ENCODE results near the gene ZSWIM8.

Gene ZSWIM8

GRCh38 chr10:73797324-73798025 lies 12.1 kb downstream of the ZSWIM8 start:
- no peak for DNase-seq

GRCh38 chr10:73798087-73798486 lies 12.7 kb downstream of the ZSWIM8 start:
- no peak for DNase-seq

DNA sequence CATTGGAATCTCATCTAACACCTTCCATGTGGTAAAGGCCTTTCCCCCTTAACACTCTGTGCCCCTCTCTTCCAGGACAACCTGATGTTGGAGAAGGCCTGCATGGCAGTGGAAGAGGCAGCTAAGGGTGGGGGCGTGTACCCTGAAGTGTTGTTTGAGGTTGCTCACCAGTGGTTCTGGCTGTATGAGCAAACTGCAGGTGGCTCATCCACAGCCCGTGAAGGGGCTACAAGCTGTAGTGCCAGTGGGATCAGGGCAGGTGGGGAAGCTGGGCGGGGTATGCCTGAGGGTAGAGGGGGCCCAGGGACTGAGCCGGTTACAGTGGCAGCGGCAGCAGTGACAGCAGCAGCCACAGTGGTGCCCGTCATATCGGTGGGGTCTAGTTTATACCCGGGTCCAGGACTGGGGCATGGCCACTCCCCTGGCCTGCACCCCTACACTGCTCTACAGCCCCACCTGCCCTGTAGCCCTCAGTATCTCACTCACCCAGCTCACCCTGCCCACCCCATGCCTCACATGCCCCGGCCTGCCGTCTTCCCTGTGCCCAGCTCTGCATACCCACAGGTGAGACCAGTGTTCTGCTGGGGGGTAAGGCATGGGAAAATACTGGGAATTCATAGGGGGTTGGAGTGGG lies 13.6 kb downstream of the ZSWIM8 start:
- DNase-seq: no peak

DNA sequence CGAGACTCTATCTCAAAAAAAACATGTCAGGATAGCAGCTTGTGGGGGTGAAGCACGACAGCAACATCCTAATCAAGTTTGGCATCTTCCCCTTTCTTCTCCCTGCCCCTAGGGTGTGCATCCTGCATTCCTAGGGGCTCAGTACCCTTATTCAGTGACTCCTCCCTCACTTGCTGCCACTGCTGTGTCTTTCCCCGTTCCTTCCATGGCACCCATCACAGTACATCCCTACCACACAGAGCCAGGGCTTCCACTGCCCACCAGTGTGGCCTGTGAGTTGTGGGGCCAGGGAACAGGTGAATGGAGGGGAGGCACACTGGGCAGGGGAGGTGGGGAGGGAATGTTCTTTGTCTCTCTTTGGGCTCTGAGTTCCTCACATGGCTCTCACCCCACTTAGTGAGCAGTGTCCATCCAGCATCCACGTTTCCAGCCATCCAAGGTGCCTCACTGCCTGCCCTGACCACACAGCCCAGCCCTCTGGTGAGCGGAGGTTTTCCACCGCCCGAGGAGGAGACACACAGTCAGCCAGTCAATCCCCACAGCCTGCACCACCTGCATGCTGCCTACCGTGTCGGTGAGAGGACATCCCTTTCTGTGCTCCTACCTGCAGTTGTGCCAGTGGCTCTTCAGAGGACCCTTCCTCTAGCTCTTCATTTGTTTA lies 14.6 kb downstream of the ZSWIM8 start:
- DNase-seq: no peak

- no peak for DNase-seq
Measured at GRCh38 chr10:73800560-73801252, 15.3 kb downstream of the ZSWIM8 start.

DNA sequence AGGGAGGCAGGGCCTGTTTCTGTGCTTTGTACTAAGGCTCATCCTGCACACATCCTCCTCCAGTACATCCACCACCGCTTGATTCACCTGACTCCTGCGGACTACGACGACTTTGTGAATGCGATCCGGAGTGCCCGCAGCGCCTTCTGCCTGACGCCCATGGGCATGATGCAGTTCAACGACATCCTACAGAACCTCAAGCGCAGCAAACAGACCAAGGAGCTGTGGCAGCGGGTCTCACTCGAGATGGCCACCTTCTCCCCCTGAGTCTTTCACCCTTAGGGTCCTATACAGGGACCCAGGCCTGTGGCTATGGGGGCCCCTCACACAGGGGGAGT lies 15.8 kb downstream of the ZSWIM8 start:
- DNase-seq: no peak

DNA sequence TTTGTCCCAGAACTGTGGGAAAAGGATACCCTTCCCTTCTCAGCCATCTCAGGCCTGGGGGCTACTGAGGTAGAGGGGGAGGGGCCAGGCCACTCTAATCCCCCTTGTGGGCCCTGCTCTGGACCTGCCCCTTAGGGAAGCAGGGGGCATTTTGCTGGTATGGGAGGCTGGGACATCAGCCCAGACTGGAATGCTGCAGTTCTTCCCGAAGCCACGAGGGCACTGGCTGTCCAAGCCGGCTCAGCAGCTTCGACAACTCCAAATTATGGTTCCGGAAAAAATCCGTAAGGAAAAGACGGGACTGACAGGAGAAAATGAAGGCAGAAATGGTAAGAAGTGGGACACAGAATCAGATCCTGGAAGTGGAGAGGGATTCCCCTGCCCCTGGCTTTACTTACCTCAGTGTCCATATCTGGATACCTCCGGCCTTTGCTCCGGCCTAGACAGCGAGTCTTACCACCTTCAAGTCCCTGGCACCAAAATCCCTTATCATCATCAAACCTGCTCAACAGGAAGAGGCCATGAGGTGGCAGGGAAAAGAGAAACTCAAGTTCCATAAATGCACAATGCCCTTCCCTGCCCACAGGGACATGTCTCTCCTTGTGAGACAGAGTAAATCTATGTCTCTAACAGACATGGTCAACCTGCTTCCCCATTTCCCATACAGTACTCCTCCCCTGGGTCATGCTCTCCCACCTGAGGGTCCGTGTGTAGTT lies 17.0 kb downstream of the ZSWIM8 start:
- DNase-seq: no peak

GRCh38 chr10:73803680-73804286 lies 18.4 kb downstream of the ZSWIM8 start:
- no peak for DNase-seq

DNA sequence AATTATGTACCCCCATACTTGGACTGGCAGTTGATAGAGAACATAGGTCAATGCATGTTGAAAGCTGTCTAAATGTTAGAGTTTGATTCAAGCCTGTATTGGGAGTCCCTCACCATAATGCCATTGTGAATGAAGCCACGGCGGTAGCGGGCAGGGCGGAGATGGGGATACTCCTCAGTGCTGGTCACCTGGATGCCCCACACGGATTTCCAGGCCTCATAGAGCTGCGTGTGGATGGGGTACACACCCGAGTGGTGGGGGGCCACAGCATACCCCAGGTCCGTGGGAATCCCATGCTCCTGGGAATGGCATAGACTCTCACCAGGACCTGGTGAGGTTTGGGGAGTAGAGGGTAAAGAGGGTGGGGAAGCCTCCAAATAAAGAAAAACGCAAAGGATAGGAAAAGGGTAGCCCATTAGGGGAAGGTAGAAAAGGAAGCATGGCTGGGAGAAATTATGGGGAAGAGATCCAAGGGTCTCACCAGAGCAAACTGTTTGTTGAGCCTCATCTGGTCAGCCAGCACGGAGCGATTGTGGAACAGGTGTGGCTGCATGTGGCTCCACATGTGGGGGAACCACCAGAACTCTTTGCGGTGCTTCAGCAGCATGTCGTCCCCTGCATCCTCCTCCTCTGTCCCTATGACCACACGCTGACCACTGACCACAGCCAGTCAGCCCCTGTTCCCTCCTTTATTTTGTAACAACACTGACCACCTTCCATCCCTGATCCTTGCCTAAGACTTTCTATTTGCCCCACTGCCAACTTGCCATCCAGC lies 21.0 kb downstream of the ZSWIM8 start:
- DNase-seq: no peak

GRCh38 chr10:73807471-73807870 lies 22.1 kb downstream of the ZSWIM8 start:
- no peak for DNase-seq

DNA sequence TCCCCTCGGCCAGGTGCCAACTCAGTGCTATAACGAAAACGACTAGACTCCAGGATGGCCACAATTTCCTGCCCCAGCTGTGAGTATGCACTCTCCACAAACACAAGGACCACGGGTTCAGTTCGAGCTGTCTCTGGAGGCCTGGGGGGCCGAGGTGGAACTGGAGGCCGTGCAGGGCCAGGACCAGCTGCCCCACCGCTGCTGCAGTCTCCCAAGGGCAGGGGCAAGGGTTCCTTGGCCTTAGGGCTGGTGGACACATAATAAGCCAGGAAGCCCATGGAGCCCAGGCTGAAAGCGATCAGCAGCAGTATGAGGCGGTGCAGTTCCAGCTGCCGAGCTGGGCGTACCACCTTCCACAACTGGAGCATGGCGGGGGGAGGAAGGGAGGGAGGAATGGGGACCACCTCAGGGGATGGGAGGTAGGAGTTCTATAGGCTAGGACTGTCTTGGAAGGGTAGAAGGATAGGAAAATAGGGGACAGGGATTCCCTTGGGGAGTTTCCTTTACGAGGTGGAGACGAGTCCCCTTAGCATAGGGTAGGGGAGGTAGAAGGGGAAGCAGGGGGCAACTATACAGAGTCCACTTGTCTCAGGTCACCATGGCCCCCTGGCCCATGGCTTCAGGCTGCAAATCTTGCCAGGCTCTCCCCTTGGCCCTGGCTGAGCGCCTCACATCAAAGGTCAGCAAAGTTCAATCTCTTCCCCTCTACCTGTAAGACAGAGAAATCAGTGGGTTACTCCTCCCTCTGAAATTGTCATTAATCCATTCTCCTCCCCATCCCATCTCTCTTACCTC lies 22.8 kb downstream of the ZSWIM8 start:
- DNase-seq: no peak

DNA sequence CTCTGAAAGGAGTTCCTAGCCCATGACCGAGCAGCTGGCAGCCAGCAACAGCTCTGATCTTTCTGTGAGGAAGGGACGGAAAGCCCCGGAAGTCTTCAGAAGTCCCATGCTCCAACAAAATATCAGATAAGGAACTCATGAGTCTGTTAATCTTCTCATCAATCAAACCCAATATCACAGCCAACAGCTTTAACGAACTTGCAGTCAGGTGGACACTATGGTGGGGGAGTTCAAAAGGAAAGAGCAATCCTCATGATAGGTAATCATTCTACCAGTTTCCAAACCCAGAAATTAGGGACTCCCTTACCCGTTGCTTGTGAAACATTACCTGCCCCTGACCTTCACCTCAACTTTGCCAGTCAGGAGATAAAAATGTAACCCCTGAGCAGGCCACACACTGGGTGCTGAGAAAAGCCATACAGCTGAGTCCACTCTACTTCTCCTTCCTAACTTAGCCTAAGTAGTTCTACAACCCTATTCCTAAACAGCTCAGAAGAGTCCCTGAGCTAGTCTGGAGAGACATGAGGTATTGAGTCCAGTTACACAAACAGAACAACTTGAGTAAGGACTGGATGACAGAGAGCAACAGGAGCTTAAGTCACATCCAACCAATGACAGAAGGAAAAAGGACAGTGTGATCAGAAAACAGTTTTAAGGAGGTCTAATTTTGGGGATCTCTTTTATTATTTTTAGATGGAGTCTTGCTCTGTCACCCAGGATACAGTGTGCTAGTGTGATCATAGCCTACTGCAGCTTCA lies 23.8 kb downstream of the ZSWIM8 start:
- no peak for DNase-seq

GRCh38 chr10:73810358-73810734 lies 24.9 kb downstream of the ZSWIM8 start:
- DNase-seq: no peak

DNA sequence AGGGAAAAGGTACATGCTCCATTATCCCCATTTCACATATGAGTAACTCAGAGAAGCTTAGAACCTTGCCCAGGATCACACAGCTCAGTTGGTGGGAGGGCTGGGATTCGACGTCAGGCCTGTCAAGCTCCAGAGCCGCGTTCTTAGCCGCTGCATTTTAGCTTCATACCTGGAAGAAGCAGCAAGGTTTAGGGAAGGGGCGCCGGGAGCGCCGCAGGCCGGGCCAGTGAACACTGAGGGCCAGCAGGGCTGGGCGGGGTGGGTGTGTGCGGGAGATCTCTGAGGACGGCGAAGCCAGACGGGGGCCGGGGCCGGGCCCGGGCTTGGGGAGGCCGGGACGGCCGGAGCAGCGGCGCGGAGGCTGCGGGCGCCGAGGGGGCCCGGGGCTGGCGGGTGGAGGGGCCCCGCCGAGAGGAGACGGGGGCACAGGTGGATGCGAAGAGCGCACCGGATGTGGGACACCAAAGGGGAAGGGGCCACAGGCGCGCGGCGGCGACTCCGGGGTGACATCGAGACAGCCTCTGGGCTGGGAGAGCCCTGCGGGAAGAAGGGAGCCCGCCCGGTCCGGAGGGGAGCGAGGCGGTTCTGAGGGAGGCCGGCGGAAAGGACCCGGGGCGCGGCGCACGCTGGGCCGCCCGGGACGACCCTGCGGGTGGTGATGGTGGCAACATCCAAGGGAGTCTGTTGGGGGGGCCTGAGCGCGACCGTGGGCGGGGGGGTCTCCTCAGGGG lies 25.5 kb downstream of the ZSWIM8 start:
- DNase-seq: no peak

- no peak for DNase-seq
Measured at GRCh38 chr10:73812657-73813056, 27.3 kb downstream of the ZSWIM8 start.

DNA sequence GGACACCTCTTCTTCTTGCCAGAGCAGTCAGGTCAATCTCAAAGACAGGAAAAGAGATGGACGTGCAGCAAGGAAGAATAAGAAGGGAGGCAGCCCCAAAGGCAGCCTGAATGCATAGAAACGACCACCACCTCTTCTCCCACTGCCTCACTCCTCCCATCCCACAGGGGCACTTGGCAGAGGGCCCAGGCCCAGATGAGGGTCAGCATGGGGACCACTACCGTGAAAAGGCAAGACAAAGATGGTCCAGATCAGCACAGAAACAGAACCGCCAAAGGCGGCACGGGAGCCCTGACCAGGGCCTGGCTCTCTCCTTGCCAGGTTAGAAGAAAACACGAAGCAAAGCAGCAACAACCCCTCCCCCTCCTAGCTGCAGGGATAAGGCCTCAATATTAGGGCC lies 27.9 kb downstream of the ZSWIM8 start:
- DNase-seq: no peak

GRCh38 chr10:73814276-73814895 lies 29.0 kb downstream of the ZSWIM8 start:
- no peak for DNase-seq

- DNase-seq: no peak
Measured at GRCh38 chr10:73814896-73815718, 29.7 kb downstream of the ZSWIM8 start.
